Lower leg skin (tissue), 3 donors: ENCODE data around the gene STAG1.

ENCODE experiments used
- CTCF ChIP-seq, 3 donors: fragments of 450-650 bp; IDR thresholded peaks; one replicate each; pipeline ENCODE4 v1.5.1; 2016; ENCODE audit warnings: antibody characterized with exemption in 3 of 3, mild to moderate bottlenecking in 3 of 3, moderate library complexity in 2 of 3
- POLR2A ChIP-seq, 2 donors: fragments of 450-650 bp; IDR thresholded peaks; one replicate each; pipeline ENCODE4 v1.6.1; 2016 to 2017; ENCODE audit warnings: antibody characterized with exemption in 2 of 2, mild to moderate bottlenecking in 1 of 2, moderate library complexity in 1 of 2

GRCh38 chr3:136343873-136344555 lies 408.2 kb downstream of the STAG1 start:
- TF ChIP-seq CTCF (IDR thresholded peaks at IDR 0.05) = no peak
- no peak for TF ChIP-seq POLR2A (IDR thresholded peaks at IDR 0.05)
